GM23338 (cell line): ENCODE data around the gene MRTO4. TPM values are rescaled to one million over a fixed set of nuclear protein-coding genes. Genes with fewer than 3 reads are reported as not detected.

ENCODE experiments used
- ATAC-seq: fragments of 200-7000 bp; cut with Tn5 transposase; 3 replicates; pipeline ENCODE4 v1.9.1; 2020
- DNase-seq: peaks from one replicate; pipeline ENCODE4 v3.0.0-alpha.2; 2015; ENCODE audit warnings: low spot score
- H2AFZ ChIP-seq: fragments of 200-600 bp; sonication (generic); 2 replicates; pipeline ENCODE4 v1.8.0; 2016; ENCODE audit warnings: antibody characterized with exemption, mild to moderate bottlenecking, moderate library complexity
- H3F3A ChIP-seq: fragments of 200-600 bp; sonication (generic); replicated peaks from 2 replicates; pipeline ENCODE4 v1.8.0; 2017; ENCODE audit warnings: antibody characterized with exemption, mixed run types, low read depth
- H3K27ac ChIP-seq: fragments of 200-600 bp; sonication (generic); 2 replicates; pipeline ENCODE4 v1.6.1; 2016; ENCODE audit warnings: low read depth
- H3K27me3 ChIP-seq: fragments of 200-600 bp; sonication (generic); 2 replicates; pipeline ENCODE4 v1.8.0; 2016; ENCODE audit warnings: mild to moderate bottlenecking, mixed run types, moderate library complexity; ENCODE audit not compliant: insufficient read depth
- H3K36me3 ChIP-seq: fragments of 200-600 bp; sonication (generic); 2 replicates; pipeline ENCODE4 v1.8.0; 2016; ENCODE audit warnings: mild to moderate bottlenecking; ENCODE audit not compliant: insufficient read depth
- H3K4me1 ChIP-seq: fragments of 200-600 bp; sonication (generic); 2 replicates; pipeline ENCODE4 v1.8.0; 2016; ENCODE audit warnings: mild to moderate bottlenecking, moderate library complexity; ENCODE audit not compliant: insufficient read depth
- H3K4me2 ChIP-seq: fragments of 200-600 bp; sonication (generic); 2 replicates; pipeline ENCODE4 v1.7.1; 2017; ENCODE audit warnings: mixed run types
- H3K4me3 ChIP-seq: fragments of 200-600 bp; sonication (generic); 2 replicates; pipeline ENCODE4 v1.6.1; 2016; ENCODE audit warnings: mixed run types
- H3K79me2 ChIP-seq: fragments of 200-600 bp; sonication (generic); replicated peaks from 2 replicates; pipeline ENCODE4 v1.8.0; 2017; ENCODE audit warnings: mild to moderate bottlenecking; ENCODE audit not compliant: insufficient read depth
- H3K9me2 ChIP-seq: fragments of 200-600 bp; sonication (generic); 2 replicates; pipeline ENCODE4 v1.8.0; 2017; ENCODE audit not compliant: insufficient read depth
- H4K20me1 ChIP-seq: fragments of 200-600 bp; sonication (generic); replicated peaks from 2 replicates; pipeline ENCODE4 v1.8.0; 2017; ENCODE audit warnings: mild to moderate bottlenecking; ENCODE audit not compliant: insufficient read depth
- H3K27ac Mint-ChIP-seq: 2 replicates; pipeline ENCODE4 v1.8.0; 2020; ENCODE audit warnings: inconsistent platforms, mild to moderate bottlenecking, moderate library complexity, mixed read lengths
- H3K27me3 Mint-ChIP-seq: 3 replicates; pipeline ENCODE4 v1.8.0; 2022; ENCODE audit warnings: low read depth, mild to moderate bottlenecking, moderate library complexity, mixed read lengths, inconsistent platforms; ENCODE audit not compliant: insufficient read depth, poor library complexity
- H3K36me3 Mint-ChIP-seq: 3 replicates; pipeline ENCODE4 v1.8.0; 2021; ENCODE audit warnings: low read depth, mild to moderate bottlenecking, inconsistent platforms, moderate library complexity, mixed read lengths
- H3K4me1 Mint-ChIP-seq: 3 replicates; pipeline ENCODE4 v1.8.0; 2020; ENCODE audit warnings: mild to moderate bottlenecking, inconsistent platforms, mixed read lengths
- H3K4me3 Mint-ChIP-seq: 3 replicates; pipeline ENCODE4 v1.8.0; 2021; ENCODE audit warnings: moderate library complexity, mild to moderate bottlenecking, inconsistent platforms, mixed read lengths
- H3K9me3 Mint-ChIP-seq: 3 replicates; pipeline ENCODE4 v1.8.0; 2020; ENCODE audit warnings: moderate library complexity, mild to moderate bottlenecking, inconsistent platforms, mixed read lengths
- CREB1 ChIP-seq: fragments of 250-450 bp; sonication (Bioruptor Pico); IDR thresholded peaks from 2 replicates; pipeline ENCODE4 v1.5.0; 2020; ENCODE audit warnings: low read depth, mild to moderate bottlenecking, moderate library complexity
- CTCF ChIP-seq, 2 experiments: fragments of 200-600 bp in 1 of 2; sonication (generic) in 1 of 2; conservative IDR thresholded peaks; 2 replicates each; pipeline versions ENCODE4 v1.5.1 to v1.6.1; 2016 to 2017; ENCODE audit warnings: antibody characterized with exemption in 2 of 2, low read depth in 2 of 2, mild to moderate bottlenecking in 2 of 2, moderate library complexity in 1 of 2
- ETS1 ChIP-seq: IDR thresholded peaks from 2 replicates; pipeline ENCODE4 v1.6.1; 2016; ENCODE audit warnings: antibody characterized with exemption
- EZH2 ChIP-seq: fragments of 200-600 bp; sonication (generic); IDR thresholded peaks from one replicate; pipeline ENCODE4 v1.8.0; 2017; ENCODE audit warnings: antibody characterized with exemption, mild to moderate bottlenecking, low read depth; ENCODE audit not compliant: unreplicated experiment
- EZH2phosphoT487 ChIP-seq: fragments of 200-600 bp; sonication (generic); IDR thresholded peaks from one replicate; pipeline ENCODE4 v1.8.1; 2018; ENCODE audit warnings: antibody characterized with exemption; ENCODE audit not compliant: unreplicated experiment
- JUNB ChIP-seq: IDR thresholded peaks from one replicate; pipeline ENCODE4 v1.6.1; 2016; ENCODE audit warnings: antibody characterized with exemption; ENCODE audit not compliant: unreplicated experiment
- NANOG ChIP-seq: IDR thresholded peaks from 2 replicates; pipeline ENCODE4 v1.6.1; 2016; ENCODE audit warnings: antibody characterized with exemption, borderline replicate concordance
- POLR2AphosphoS5 ChIP-seq: IDR thresholded peaks from 2 replicates; pipeline ENCODE4 v1.6.1; 2016; ENCODE audit warnings: antibody characterized with exemption, low read depth
- REST ChIP-seq: IDR thresholded peaks from one replicate; pipeline ENCODE4 v1.6.1; 2018; ENCODE audit warnings: antibody characterized with exemption; ENCODE audit not compliant: unreplicated experiment
- STAT1 ChIP-seq: IDR thresholded peaks from one replicate; pipeline ENCODE4 v1.6.1; 2016; ENCODE audit warnings: antibody characterized with exemption; ENCODE audit not compliant: unreplicated experiment
- ZNF114 ChIP-seq: fragments of 250-450 bp; sonication (Bioruptor Pico); IDR thresholded peaks from 2 replicates; pipeline ENCODE4 v1.5.0; 2020; ENCODE audit warnings: mild to moderate bottlenecking, moderate library complexity
- ZNF331 ChIP-seq: fragments of 250-450 bp; sonication (Bioruptor Pico); IDR thresholded peaks from 2 replicates; pipeline ENCODE4 v1.5.0; 2020; ENCODE audit warnings: low read depth, mild to moderate bottlenecking, moderate library complexity
- ZNF462 ChIP-seq: fragments of 250-450 bp; sonication (Bioruptor Pico); IDR thresholded peaks from 2 replicates; pipeline ENCODE4 v1.5.0; 2020; ENCODE audit warnings: mild to moderate bottlenecking, moderate library complexity
- polyA plus RNA-seq: library from polyadenylated mRNA; unstranded; fragments of >200 nt; fragmentation: Nextera tagmentation; extraction: Ambion mirVana; gene quantifications from 2 replicates; pipeline ENCODE4 v1.2.1, GENCODE V29; 2016
- total RNA-seq: library from RNA; depleted of rRNA; stranded (reverse); fragments of >200 nt; shearing (Covaris generic); gene quantifications from 2 replicates; pipeline ENCODE4 v1.2.3, GENCODE V29; 2014

MRTO4 gene
- total and polyA plus RNA-seq, 2 experiments from 2014 or later: 54.2 to 88.5 TPM

- Histone ChIP-seq H4K20me1 (peaks cover 61% of the 10 kb centered on the region), H3K36me3 (no peaks in the 10 kb centered on the region), H3K4me3 (no peak overlapping the region), H3K4me2 (no peak overlapping the region), H3K79me2 (peaks cover 93% of the 10 kb centered on the region), H3F3A (peaks cover 11% of the 10 kb centered on the region), H3K27me3 (no peaks in the 10 kb centered on the region), H2AFZ (no peak overlapping the region), H3K27ac (0 out of 2 replicates have a peak overlapping the region, but pooled peaks have one; percentile 29), H3K4me1 (peaks cover 24% of the 10 kb centered on the region), H3K9me2 (no peaks in the 10 kb centered on the region)
- Mint-ChIP-seq H3K27me3 (peaks cover 7% of the 10 kb centered on the region), H3K9me3 (no peaks in the 10 kb centered on the region), H3K36me3 (peaks cover 3% of the 10 kb centered on the region; the same call in 2 of the 3 replicates), H3K4me3 (no peak overlapping the region; the same call in 2 of the 3 replicates), H3K27ac (no peak overlapping the region), H3K4me1 (peaks cover 14% of the 10 kb centered on the region)
- TF ChIP-seq POLR2AphosphoS5 (no peak), CTCF (conservative IDR thresholded peaks at IDR 0.05; ENCODE audit: low read depth in 2 of 2) (no peak), JUNB (no peak), EZH2 (no peak), NANOG (no peak), STAT1 (no peak), ZNF462 (CRISPR knock-in tag) (no peak), ZNF331 (CRISPR knock-in tag) (no peak), ZNF114 (CRISPR knock-in tag) (no peak), EZH2phosphoT487 (no peak), ETS1 (no peak), REST (no peak), CREB1 (CRISPR knock-in tag) (no peak)
- ATAC-seq: no peak
- no peak for DNase-seq
These were observed 44.7 kb upstream of the MRTO4 start for GRCh38 chr1:19206947-19207346.
